ENCODE data around the gene ANO4.

ANO4 gene

DNA sequence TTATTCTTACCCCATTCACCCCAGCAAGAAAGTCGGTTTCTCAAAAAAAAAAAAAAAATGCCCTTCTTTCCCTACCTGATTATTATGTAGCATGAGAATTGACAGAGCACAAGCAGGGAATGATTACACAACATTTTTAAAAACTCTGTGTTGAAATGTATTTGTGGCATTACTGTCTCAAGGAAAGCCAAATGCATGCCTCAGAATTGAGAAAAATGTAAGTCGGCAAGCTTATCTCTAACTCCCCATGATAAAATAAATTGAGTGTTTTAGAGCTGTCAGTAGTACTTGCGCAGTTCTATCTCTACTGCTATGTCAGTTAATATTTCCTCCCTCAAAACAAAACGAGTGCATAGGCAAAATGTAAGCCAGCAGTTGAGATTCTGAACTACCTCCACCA is 25.7 kb downstream of the ANO4 start:
- no peak for DNase-seq

DNA sequence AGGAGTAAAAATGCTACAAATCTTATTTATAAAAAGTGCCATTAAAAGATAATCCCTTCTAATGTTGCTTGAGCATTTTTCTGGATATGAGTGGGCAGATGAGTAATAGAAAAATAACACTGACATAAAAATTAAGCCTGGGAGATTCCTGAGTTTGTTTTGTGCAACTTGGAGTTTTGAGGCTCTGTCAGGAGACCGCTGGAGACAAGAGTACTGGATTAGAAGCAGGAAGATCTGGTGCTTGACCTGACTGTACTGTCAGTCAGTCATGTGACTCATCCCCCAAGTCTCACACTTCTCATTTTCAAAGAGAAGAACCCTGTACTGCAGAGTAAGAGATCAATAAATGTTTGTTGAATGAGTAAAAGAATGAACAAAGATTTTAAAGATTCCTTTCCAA is 29.4 kb downstream of the ANO4 start:
- no peak for DNase-seq

DNA sequence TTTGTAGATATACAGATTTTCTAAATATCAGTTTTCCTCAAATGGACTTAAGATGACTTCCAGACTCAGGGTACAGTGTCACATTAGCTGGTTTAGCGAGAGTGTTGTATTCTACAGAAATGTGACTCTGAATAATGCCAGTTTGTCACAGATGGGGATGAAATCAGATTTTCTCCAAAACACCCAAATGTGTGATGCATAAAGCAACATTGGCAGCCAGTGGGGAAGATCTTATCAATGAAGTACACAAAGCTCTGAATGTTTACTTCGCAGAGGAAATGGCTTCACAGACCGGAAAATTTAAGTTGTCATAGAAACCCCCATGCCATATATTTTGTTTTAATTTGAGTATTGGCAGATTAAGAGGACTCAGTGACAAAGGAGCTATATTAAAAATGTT is 29.9 kb downstream of the ANO4 start:
- no peak for DNase-seq

DNA sequence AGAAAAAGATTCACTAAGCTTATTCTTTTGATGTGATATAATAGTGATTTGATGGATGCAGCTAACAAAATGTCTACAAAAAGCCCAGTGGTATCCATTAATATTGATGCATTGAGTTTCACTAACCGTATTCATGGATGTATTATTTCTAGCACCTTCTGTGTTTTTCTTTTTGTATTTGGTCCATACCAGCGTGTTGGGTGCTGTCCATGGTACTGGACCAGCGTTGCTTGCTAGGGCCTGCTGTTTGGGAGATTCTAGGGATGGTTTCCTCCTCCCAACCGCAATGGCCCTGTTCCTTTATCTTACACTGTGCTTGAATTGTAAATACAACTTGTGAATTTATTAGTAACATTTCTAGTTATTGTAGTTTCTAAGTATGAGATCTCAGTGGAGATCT is 31.7 kb downstream of the ANO4 start:
- no peak for DNase-seq

DNA sequence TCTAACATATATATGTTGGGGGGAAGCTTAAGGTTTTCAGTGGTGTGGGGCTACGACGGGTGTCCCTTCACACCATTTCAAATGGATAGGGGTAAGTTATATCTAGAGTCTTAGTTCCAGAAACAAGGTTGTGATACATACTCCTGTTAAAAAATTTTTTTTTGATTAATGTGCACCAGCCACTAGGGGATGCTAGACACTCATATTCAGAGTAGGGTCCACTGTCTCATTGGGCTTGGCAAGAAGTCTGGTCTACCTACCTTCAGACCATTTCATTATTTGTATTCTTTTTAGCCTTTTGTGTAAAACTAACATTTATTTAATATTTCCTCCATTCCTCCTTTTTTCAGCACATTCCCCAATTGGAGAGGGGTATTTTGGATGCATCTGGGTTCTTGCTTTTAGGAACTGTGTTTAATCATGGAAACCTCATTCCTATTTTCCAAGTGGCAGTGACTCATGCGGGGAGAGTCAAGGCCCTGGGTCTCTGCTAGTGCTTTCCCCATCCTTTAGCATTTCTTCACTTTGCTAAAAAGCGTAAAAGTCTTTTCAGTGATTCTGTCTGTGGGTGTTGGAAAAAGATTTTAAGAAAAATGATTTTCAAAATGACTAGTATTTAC is 33.4 kb downstream of the ANO4 start:
- peak; percentile 12 for DNase-seq

DNA sequence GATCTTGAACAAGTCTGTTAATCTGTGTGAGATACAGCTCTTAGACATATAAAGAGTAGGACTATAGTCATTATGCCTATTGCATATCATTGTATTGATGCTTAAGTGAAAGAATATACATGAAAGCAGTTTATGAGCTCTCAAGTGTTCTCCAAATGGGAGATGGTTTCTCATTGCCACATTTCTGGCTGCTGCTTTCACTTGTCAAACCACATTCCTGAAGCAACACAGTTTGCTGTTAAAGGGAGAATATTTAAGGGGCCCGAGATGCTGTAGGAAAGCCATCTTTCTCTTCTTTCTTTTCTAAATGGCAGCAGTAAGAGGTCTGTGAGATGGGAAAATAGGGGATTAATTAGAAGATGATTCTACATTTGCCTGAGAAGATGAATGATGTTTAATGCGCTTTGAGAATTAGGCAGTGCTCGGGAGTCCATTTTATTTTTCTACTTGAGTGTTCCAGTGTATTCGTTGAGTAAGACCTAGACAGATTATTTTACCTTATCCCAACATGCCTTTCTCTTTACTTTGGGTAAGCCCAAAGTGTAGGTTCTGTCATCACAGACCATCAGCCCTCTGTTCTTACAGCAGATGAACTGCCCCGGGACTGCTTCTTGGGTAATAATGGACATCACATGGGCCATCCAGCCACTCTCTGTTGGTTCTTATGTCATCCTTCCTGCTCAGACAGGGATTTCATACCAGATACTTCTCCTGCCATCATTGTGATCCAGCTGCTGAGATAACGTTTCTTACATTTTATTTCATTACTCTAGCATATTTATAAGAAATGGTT is 35.6 kb downstream of the ANO4 start:
- no peak for DNase-seq

DNA sequence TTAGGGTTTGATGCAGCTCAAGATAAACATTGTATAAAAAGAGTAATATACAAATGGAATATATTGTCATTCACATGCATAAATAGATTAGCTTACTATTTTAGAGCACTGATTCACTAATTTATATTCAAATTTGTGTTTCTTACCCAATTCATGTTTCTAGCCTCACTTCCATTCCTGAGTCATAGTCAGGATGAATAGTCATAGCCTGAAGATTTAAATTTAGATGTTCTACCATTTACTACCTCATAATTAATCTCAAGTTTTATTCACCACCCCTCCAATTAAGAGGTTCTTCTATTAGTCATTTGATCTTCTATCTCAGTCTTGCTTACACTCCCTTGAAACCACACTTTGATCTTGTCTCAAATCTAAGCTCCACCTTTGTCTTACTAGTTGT is 38.7 kb downstream of the ANO4 start:
- DNase-seq = no peak

DNA sequence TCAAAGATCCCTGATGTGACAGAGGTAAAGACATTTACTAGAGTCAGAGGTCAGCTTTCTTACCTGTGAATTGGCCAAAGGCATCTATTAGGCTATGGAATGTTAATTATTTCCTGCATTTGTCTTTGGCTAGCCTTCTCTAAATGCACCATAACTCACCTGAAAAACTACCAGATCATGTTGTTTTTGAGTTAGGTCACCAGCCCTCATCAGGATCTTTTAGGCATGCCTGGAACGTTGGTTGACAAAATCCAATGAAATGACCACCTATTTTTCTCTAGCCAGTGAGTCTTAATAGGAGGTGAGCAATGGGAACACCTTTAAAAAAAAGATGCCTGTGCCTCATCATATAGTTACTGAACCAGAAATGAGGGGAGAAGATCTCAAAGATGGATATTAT is 46.2 kb downstream of the ANO4 start:
- DNase-seq = no peak

DNA sequence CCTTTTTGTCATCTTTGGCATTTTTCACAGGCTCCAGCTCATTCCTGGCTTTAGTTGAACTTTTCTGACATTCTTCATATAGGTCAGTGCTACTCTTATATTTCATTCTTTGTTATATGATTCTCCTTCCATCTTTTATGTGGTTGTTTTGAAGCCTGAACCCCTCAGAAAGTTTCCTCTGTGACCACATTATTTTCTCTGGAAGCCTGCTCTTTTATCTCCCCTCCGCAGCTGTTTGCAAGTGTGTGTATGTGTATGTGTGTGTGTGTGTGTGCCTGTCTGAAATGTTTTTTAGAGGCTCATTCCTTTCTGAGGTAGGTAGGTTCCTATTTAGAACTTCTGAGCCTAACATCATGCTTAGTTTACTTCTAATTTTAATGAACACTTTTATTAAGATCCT is 47.6 kb downstream of the ANO4 start:
- no peak for DNase-seq

DNA sequence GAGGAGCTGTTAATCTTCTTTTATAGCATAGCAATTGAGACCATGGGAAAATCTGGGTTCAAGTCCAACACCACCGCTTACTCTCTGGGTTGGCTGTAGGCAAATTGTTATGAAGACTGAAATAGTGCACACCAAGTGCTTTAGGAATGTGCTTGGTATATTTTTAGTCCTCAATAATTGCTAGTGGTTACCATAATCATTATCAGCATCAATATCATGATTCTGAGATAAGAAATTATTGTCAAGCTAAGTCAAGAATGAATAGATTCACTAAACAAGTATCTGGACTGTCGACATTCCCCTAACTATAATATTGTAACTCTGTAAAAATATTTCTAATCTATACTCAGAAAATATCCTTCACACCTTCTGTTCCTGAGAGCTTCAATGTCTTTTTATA is 48.5 kb downstream of the ANO4 start:
- DNase-seq = no peak

DNA sequence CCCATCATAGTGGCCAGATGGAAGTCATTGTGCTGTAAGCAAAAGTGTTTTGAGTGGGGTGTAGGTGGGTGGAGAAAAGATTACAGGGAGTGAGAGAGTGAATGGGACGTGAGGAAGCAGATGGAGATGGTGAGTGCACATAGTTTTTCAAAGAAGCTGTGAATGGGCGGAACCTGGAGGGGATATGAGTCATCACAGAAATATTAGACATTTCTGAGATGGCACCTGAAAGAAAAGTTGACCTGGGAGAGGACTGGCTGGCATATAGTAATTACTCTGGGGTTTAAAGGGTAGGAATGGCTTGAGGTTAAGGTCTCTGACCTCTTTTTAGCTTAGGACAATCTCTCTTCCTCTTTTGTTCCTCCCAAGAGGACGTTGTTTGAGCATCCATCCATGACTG is 50.5 kb downstream of the ANO4 start:
- no peak for DNase-seq

DNA sequence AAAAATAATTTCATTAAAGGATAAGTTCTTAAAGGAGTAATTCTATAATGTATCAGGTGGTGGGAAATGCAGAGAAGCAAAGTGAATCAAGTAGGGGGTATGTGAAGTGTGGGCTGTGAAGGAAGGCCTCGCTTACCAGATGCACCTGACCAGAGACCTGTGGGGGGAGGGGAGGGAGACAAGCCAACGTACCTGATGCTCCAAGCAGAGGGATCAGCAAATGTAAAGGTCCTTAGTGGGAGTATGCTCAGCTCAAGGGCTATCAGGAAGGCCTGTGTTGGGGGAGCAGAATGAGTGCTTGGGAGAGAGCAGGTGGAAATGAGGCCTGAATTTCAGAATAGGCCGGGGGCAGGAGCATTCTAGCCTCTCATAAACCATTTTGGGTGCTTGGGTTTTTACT is 57.1 kb downstream of the ANO4 start:
- DNase-seq = no peak

DNA sequence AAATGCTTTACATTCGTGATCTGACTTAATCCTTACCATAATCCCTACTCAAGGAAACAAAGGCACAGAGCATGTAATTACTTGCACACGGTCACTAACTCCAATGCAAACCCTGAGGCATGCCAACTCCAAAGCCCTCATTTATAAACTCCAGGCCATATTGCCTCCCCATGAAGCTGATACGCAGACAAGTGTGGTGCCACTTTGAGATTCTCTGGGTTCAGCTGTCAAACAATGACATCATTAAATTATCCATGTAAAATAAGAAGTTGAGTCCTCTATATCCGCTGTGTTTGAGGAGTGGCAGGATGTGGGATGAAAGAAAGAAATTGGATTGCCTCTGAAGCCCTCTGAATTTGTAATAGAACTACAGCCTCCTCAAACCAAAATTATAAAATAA is 62.8 kb downstream of the ANO4 start:
- no peak for DNase-seq

DNA sequence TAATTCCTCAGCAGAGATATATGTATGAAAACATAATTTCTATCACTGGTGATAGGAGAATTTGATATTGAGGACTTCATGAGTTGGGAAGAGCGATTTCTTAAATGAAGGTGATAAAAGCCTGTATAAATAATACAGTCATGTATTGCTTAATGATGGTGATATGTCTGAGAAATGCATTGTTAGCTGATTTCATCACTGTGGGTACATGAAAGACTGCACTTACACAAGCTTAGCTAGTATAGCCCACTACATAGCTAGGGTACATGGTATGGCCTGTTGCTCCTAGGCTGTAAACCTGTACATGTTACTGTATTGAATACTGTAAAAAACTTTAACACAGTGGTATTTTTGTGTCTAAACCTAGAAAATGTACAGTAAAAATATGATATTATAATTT is 63.4 kb downstream of the ANO4 start:
- no peak for DNase-seq

DNA sequence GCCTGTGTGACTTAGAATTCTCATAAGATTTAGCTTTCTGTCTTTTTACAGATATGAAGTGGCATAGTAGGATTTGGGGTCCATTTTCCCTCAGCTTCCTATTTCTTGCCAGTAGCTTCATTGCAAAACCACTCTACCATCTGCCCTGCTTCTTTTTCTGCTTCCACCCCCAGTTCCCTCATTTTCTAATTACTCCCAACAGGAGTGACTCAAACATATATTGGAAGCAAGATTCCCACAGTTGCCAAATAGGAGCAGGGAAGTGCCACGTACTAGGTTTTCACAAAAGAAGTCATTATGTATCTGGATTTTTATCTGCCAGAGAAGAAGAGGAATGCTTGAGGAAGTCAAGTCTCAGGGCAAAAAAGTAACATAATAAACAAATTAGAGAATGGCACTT is 64.1 kb downstream of the ANO4 start:
- DNase-seq = no peak

DNA sequence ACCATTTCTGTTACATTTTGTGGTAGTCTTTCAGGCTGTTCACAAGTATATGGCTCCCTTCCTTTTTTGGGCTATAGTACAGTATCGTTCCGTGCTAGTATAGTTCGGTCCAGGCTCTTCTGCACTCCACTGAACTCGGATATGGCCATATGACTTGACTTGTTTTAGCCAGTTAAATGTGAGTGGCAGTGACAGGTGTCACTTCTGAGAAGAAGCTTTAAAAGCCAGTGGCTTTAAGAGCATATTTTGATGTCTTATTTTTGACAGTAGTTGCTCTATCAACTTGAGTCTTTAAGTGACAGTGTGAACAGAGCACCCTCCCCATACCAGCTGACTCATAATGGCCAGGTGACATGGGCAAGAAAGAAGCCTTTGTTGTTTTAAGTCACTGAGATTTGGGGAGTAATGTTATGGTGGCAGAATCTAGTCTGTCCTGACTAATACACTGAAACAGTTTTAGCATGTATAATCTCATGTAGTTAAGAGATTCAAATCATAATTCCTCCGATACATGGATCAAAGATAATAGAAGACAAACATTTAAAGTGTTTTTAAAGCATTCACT is 64.6 kb downstream of the ANO4 start:
- no peak for DNase-seq

DNA sequence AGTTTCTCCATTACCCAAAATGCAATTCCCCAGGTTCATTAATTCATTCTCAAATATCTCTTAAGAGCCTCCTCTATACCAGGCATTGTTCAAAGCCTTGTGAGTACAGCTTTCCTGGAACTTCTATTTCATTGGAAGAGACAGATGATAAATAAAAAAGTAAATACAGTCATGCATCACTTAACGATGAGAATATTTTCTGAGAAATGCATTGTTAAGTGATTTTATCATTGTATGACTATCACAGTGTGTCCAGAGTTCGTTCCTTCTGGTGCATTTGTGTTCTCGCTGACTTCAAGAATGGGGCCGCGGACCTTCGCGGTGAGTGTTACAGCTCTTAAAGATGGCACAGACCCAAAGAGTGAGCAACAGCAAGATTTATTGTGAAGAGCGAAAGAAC is 66.0 kb downstream of the ANO4 start:
- DNase-seq = no peak

DNA sequence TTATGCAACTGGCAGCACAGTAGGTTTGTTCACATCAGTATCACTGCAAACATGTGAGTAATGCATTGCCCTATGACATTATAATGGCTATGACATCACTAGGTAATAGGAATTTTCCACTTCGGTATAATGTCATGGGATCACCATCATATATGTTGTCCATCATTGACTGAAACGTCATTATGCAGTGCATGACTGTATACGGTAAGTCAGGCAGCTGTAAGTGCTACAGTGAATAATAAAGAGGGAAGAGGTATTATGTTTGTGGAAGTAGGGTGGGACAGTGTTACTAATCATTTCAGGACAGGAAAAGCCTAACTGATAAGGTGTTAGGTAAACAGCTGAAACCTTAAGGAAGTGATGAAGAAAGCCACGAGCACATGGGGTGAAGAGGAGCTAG is 68.1 kb downstream of the ANO4 start:
- no peak for DNase-seq

DNA sequence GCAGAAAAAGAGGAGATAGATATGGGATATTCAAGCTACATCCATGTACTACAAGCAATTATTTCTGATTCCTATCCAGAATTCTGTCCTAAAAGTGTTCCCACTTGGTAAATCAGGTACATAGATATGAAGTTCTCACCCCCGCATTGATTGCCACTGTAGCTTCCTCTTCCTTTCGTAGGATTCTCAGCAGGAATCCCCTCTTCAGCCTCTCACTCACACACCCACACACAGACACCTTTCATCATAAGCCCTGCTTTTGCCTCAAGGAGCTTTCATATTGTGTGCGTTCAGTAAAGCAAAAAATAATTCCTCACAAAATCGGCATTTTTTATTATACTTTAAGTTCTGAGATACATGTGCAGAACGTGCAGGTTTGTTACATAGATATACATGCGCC is 69.8 kb downstream of the ANO4 start:
- no peak for DNase-seq

DNA sequence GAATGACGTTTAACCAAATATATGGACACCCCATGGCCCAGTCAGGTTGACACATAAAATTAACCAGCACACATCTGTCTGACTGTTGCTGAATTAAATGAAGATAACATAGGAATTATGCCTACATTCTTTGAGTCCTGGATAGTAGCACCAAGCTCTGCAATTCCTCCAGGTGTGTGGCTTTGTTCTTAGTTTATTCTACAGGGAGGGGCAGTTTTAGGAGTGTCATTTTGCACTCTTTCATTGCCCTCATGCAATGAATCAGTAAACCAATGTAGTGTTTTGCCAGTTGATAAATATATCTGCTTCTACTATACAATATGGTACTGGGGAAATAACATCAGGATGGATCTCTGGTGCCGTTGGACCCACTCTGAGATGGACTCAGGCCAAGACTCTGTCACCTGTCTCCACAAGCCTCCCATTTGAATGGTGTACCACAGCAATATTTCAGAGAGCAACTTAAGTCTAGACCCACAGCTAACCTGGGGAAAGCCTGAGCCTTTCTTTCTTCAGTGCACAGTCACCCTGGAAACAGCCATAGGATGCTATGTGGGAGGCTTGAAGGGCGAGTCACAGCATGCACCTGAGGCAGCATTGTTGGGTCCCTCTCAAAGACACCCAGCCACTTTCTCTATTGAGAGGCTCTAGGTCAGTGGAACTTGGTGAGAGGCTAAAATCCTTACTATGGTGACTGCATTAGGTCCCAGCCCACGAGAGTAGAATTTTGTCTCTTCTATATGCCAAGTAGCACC is 73.2 kb downstream of the ANO4 start:
- DNase-seq = no peak

DNA sequence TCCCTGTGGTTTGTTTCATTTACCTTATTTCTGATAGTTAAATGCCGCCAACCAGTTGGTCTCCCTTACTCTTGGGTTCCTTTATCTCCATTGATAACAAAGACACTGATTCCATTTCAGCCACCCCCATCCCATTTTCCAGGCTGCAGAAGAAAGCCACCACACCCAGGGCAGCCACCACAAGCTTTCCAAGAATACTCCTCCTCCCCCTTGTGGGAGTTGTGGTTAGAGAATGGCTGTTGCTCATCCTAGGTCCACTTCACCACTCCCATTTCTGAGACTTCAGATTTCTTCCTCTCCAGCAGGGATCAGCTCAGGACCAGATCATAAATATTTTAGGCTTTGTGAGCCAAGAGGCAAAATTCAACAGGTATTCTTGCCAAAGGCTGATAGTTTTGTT is 73.9 kb downstream of the ANO4 start:
- no peak for DNase-seq

DNA sequence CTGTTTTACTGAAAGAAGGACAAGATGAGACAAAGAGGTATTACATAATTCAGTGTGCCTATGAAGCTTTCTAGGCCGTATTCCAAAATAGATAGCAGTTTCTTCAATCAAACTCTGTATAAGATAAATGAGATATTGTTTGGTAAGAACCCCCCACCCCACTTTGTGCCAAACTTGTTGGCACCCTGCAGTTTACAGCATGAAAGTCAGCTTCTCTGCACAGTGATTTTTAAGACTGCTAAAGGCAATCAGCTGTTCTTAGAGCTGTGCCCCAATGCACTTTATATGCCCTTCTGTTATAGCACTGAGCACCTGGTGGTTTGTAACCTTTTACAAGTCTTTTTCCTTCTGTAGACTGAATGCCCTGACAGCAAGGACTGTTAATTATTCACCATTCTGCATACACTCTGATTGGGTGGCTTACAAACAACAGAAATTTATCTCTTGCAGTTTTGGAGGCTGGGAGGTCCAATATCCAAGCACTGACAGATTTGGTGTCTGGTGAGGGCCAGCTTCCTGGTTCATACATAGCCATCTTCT is 76.7 kb downstream of the ANO4 start:
- no peak for DNase-seq

DNA sequence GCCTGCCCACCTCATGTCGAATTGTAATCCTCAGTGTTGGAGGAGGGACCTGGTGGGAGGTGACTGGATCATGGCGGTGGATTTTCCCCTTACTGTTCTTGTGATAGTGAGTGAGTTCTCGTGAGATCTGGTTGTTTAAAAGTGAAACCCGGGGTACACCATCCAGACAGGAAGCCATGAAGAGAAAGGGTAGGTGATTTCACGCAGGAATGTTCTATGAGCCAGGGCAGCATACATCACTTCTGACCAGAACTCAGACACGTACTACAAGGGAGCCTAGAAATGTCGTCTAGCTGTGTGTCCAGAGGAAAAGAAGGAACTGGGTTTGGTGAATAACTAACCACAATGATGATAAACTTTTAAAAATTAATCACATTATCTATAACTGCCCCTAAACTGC is 80.6 kb downstream of the ANO4 start:
- DNase-seq = no peak

DNA sequence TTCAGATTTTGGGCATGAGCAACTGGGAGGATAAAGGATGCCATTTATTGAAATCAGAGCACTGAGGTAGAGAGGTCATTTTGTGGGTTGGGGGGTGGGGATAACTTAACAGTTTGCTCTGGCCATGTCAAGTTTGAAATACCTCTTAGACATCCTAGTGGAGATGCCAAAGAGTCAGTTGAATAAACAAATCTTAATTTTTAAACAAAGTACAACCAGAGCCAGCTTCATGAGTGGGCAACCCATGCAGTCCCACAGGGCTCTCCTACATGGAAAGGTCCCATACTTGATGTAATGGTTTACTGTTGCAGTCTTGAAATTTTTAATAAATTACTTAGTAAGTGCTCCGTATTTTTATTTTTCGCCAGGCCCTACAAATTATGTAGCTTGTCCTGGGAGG is 81.2 kb downstream of the ANO4 start:
- DNase-seq = no peak

All from DMS153 (cell line).